ENCODE data around the gene GADL1. TPM values are rescaled to one million over a fixed set of nuclear protein-coding genes. Genes with fewer than 3 reads are reported as not detected.

Gene GADL1
- total RNA-seq, 1 experiment from 2014 or later, result not detected

- no peak for DNase-seq (ENCODE audit: low read depth)
Observed at GRCh38 chr3:30724863-30725262, 169.6 kb downstream of the GADL1 start.

- DNase-seq (ENCODE audit: low read depth), result no peak
Observed at GRCh38 chr3:30723211-30723610, 171.2 kb downstream of the GADL1 start.

- DNase-seq (ENCODE audit: low read depth), result no peak
Observed at GRCh38 chr3:30721314-30721634, 173.2 kb downstream of the GADL1 start.

GRCh38 chr3:30720586-30721313 lies 173.7 kb downstream of the GADL1 start:
- peak; percentile 68 for DNase-seq (ENCODE audit: low read depth)

GRCh38 chr3:30719536-30719935 lies 174.9 kb downstream of the GADL1 start:
- no peak for DNase-seq (ENCODE audit: low read depth)

GRCh38 chr3:30713885-30714503 lies 180.5 kb downstream of the GADL1 start:
- no peak for DNase-seq (ENCODE audit: low read depth)

- no peak for DNase-seq (ENCODE audit: low read depth)
Observed at GRCh38 chr3:30712991-30713390, 181.5 kb downstream of the GADL1 start.

GRCh38 chr3:30711867-30712266 lies 182.6 kb downstream of the GADL1 start:
- no peak for DNase-seq (ENCODE audit: low read depth)

- DNase-seq (ENCODE audit: low read depth), result no peak
Observed at GRCh38 chr3:30711151-30711550, 183.3 kb downstream of the GADL1 start.

- DNase-seq (ENCODE audit: low read depth), result no peak
Observed at GRCh38 chr3:30710017-30710416, 184.4 kb downstream of the GADL1 start.

- DNase-seq (ENCODE audit: low read depth), result no peak
Observed at GRCh38 chr3:30708472-30708871, 186.0 kb downstream of the GADL1 start.

GRCh38 chr3:30707825-30708224 lies 186.6 kb downstream of the GADL1 start:
- no peak for DNase-seq (ENCODE audit: low read depth)

- no peak for DNase-seq (ENCODE audit: low read depth)
Observed at GRCh38 chr3:30704931-30705890, 189.2 kb downstream of the GADL1 start.

GRCh38 chr3:30702828-30703397 lies 191.5 kb downstream of the GADL1 start:
- no peak for DNase-seq (ENCODE audit: low read depth)

GRCh38 chr3:30702038-30702827 lies 192.2 kb downstream of the GADL1 start:
- DNase-seq (ENCODE audit: low read depth), result no peak

- no peak for DNase-seq (ENCODE audit: low read depth)
Observed at GRCh38 chr3:30700702-30701321, 193.6 kb downstream of the GADL1 start.

- no peak for DNase-seq (ENCODE audit: low read depth)
Observed at GRCh38 chr3:30699927-30700326, 194.5 kb downstream of the GADL1 start.

GRCh38 chr3:30698549-30698948 lies 195.9 kb downstream of the GADL1 start:
- DNase-seq (ENCODE audit: low read depth), result no peak

- no peak for DNase-seq (ENCODE audit: low read depth)
Observed at GRCh38 chr3:30696896-30697295, 197.6 kb downstream of the GADL1 start.

- no peak for DNase-seq (ENCODE audit: low read depth)
Observed at GRCh38 chr3:30696403-30696819, 198.1 kb downstream of the GADL1 start.

Measured in RPMI7951 (cell line).